Stimulated activated CD8-positive, alpha-beta memory T cell treated with anti-CD3 and anti-CD28 coated beads, Interleukin-15, amount 100 ng/mL, for 24 hours (primary cell): Measurements from ENCODE around the gene TMEM198.

ENCODE experiments used
- DNase-seq: peaks from one replicate; pipeline ENCODE4 v3.0.0-alpha.2; 2020; ENCODE audit warnings: low read depth

Gene TMEM198, protein sequence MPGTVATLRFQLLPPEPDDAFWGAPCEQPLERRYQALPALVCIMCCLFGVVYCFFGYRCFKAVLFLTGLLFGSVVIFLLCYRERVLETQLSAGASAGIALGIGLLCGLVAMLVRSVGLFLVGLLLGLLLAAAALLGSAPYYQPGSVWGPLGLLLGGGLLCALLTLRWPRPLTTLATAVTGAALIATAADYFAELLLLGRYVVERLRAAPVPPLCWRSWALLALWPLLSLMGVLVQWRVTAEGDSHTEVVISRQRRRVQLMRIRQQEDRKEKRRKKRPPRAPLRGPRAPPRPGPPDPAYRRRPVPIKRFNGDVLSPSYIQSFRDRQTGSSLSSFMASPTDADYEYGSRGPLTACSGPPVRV

DNA sequence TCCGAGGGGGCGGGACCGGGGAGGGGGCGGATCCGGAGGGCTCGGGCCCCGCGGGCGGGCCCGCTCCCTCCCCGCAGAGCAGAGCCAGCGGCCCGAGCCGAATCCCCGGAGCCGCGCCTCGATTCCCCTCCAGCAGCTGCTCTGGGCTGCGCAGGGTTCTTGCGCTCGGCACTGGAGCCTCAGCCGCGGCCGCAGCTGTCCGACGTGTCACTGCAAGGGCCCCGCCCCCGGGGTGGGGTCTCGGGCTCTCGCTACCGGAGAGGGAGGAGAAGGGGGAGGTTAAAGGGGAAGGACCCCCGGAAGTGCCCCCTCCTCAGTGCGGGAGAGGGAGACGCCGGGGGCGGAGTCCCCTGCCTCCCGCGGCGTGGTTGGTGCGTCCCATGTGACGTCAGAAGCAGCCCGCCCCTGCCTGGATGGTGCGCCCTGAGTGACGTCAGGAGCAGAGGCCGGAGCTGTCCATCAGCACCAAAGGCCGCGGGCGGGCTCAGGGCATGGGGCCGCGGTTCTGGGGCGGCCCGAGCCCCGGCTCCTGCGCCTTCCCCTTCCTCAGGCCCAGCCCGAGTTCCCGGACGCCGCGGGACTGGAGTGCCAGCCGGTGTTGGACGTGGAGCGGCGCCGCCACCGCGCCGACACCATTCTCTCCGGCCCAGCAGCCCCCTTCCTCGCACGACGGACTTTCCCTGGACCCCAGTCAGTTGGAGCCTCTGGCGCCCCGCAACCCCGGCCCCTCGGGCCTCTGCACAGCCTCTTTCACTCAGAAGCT lies at the start of gene TMEM198, which contains the start of gene CHPF:
TMEM198 (plus strand) TSS at position 433 of the 763 bp plus-strand sequence. CDS start 700 bp downstream, outside the sequence.
CHPF (minus strand) TSS at position 214 of the 763 bp plus-strand sequence. CDS start 271 bp downstream, outside the sequence.
- peak; percentile 79 for DNase-seq

DNA sequence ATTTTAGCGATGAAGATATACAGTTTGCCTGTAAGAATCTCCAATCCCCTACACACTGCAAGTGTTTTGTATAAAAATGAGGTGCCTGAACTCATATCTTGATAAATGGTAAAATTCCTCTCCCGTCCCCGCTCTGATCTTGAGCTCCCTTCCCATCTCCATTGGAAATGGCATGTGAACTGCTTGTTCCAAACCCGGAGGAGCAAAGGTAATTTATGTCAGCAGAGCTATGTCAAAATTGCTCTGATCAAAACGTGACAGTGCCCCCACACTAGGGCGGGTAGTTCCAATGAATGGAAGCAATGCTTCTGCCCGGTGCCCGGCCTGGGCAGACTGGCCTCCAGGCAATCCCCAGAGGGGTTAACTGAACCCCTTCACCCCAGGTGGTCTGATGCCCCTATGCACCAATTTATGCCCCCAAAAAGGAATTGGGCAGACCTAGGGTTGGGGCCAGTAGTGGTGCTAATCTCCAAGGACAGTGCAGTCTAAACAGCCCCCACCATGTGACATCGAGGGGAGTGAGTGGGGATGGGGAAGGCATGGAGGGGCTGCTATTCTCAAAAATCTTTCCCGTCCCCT lies 48.8 kb upstream of the TMEM198 start:
- no peak for DNase-seq

GRCh38 chr2:219495531-219496122 lies 48.2 kb upstream of the TMEM198 start:
- DNase-seq, result peak; percentile 17

GRCh38 chr2:219496247-219496824 lies 47.5 kb upstream of the TMEM198 start:
- no peak for DNase-seq

DNA sequence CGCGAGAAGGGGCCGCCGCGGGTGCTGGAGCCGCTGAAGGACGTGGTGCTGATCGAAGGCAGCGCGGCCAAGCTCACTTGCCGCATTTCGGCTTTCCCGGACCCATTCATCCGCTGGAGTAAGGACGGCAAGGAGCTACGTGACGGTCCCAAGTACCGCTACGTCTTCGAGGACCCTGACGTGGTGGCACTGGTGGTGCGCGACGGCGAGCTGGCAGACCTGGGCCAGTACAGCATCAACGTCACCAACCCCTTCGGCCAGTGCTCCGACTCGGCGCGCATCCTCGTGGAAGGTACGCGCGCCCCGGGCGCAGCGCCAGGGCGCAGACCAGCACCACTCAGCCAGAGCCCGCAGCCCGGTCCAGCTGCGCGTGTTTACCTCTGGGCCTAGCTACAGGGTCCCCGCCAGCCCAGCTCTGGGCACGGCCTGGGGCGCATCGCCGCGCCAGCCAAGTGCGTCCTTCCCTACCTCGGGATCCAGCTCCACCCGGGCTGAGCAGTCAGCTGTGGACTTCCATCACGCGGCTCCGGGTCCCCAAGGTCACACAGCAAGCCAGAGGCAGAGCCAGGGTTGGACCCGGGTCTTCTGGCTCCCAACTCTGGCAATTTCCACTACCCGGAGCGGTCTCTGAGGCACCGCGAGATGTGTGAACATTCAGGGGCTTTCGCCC lies 46.9 kb upstream of the TMEM198 start:
- no peak for DNase-seq

- DNase-seq, result no peak
These were observed 46.1 kb upstream of the TMEM198 start for GRCh38 chr2:219497495-219498279.

- peak; percentile 64 for DNase-seq
These were observed 45.4 kb upstream of the TMEM198 start, which contains the start of gene GMPPA for GRCh38 chr2:219498280-219499057. Gene GMPPA (plus strand): TSS chr2:219498891. CDS start chr2:219499976, 1,085 bp downstream.

DNA sequence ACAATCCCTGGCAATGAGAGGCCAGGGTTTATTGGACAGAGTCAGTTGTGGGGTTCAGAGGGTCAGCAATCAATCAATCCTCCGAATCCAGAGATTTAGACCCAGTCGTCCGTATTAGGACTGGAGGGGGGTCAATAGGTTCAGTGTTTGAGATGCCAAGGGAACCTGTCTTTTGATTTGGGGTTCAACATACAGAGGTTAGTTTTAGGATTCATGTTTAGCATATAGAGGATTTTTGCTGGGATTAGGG lies 44.8 kb upstream of the TMEM198 start:
- DNase-seq, result no peak

GRCh38 chr2:219499555-219499954 lies 44.3 kb upstream of the TMEM198 start:
- no peak for DNase-seq

DNA sequence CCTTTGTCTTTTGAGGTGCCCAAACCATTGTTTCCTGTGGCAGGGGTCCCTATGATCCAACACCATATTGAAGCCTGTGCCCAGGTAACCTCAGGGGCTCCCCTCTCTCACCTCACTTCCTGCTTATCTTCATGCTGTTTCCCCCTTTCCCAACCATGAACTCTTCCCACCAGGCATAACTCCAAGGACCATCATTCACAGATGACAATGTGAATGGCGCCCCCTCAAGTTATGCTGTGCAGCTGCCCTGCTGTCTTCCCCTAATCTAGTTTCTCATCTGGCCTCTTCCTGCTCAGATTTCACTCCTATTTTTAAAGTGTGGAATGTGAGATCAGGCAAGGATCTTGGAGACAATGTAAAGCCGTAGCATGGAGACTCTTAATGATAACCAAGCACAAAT lies 43.7 kb upstream of the TMEM198 start:
- DNase-seq, result no peak

DNA sequence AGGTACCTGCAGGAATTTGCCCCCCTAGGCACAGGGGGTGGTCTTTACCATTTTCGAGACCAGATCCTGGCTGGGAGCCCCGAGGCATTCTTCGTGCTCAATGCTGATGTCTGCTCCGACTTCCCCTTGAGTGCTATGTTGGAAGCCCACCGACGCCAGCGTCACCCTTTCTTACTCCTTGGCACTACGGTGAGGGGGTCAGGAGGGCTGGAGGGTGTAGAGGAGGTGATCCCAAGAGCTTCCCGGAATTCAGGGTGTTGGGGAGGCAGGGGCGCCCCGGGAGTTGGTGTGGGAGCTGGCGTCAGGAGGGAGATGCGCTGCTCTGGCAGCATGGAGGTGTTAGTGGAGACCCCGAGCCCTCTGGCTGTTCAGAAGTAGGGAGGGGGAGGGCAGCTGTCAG lies 42.0 kb upstream of the TMEM198 start:
- no peak for DNase-seq

- DNase-seq, result no peak
These were observed 41.2 kb upstream of the TMEM198 start for GRCh38 chr2:219502618-219503017.

DNA sequence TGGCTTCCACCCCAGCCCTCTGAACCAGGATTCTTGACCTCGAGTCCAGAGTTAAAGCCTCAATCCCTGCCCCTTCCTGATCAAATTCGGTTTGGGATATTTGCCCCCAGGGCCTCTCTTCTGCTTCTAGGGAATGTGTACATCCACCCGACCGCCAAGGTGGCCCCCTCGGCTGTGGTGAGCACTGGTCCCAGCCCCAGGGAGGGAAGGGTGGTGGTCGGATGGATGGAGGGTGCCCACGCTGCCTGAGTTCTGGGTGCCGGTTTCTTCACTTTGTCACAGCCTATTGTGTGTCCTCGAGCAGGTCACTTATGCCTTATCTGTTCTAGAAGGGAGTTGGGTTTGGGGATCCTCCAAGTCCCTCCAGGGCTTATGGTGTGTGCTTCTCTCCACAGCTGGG lies 38.2 kb upstream of the TMEM198 start:
- DNase-seq, result no peak

- DNase-seq, result no peak
These were observed 37.6 kb upstream of the TMEM198 start for GRCh38 chr2:219506153-219506801.

- DNase-seq, result no peak
These were observed 36.9 kb upstream of the TMEM198 start for GRCh38 chr2:219506802-219507526.

DNA sequence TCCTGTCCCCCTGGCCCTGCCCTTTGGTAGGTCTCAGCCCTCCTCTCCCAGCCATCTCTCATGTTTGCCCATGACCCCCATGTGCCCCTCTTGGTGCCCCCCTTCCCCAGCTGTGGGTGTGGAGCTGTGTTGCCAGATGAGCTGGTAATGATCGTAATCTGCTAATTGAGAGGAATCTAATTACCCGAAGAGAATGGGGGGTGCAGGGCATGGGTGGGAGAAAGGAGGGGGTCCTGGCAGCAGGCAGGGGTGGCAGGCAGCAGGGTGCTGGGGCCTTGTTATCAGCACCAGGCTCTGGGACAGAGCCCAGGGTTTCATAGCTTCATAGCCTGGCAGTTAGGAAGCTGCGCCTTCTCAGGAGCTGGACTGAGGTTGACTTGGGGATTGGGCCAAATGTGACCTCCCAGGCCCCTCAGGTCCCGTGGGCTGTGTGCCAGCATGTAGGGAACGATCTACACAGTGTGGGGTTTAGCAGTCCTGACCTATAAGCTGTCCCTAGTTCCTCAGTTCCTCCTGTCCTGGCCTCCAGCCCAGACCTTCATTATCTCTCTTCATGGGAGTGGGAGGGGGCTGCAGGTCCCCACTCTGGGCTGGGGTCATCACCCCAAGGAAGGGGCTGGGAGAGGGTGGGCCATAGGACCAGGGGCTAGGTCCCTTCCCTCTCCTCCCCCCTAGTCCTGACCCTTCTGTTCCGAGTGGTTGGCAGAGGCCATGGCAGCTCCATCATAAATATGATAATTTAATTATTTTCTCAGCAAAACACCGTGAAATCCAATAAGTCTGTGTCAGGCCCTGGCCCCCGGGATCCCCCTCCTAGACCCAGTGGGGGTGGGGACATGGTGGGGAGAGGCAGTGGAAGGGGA lies 36.0 kb upstream of the TMEM198 start:
- no peak for DNase-seq

- DNase-seq, result no peak
These were observed 35.4 kb upstream of the TMEM198 start for GRCh38 chr2:219508444-219508734.
